Activated naive CD8-positive, alpha-beta T cell treated with anti-CD3 and anti-CD28 coated beads, Interleukin-2, amount 50 U/mL, for 16 hours (primary cell): Measurements from ENCODE around the gene CCDC141.
"Not testable (repeated sequence)": the region's sequence is repeated elsewhere in the genome, so short reads cannot be mapped to it uniquely, and the experiment has no call there.

ENCODE experiments used
- DNase-seq: peaks from one replicate; pipeline ENCODE4 v3.0.0-alpha.2; 2020; ENCODE audit warnings: low read depth, low spot score

CCDC141 gene

DNA sequence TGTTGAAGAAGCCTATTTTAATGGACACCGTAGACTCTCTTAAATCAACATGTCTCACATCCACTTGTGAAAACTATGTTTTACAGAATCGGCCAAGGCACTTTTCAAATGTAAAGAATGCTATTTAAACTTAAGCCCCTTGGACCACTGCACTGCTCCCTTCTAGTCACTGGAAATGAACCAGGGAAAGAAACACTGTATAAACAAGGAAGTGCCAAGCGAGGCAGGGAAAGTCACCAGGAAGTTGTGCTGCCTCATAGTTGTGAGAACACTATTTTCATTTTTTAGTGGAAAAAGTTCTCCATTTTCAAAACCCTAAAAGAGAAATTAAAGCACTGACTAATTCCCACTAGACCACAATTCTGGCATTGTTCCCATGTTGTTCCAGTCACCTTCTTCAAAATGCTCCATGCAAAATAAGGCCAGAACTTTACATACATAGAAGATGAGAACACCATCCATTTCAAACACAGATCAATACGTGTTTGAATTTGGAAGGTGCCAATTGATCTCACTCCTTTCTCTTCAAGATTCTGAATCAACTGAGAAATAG lies 13.5 kb downstream of the CCDC141 start:
- no peak for DNase-seq

DNA sequence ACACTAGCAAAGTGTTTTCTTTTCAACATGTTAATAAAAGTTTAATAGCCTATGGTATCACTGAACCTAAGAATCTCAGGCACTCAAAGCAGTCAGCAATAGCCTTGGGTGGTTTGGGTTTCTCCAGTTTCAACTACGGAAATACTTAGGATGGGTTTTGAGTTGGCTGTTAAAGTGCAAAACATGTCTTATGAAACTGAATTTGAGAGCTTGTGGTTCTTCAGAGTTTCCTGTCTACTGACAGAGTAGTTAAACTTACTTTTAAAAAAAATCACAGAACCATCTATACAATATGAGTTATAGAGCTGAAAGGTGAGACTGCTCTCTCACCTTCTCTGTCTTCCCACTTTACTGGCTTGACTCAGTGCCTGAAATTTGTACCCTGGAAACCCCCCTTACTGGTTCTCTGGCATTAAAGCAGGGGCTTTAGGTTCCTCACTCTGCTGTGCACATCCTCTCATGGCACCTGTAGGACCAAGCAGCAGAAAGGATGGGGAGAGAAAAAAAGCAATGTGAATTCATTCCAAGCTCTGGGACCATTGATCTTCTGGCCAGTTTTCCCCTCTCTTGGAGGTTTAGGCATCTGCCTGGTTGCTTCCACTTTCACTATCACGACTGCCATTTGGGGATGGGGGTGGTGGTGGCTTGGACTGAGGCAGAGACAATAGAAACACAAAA lies 18.1 kb downstream of the CCDC141 start:
- DNase-seq, result no peak

DNA sequence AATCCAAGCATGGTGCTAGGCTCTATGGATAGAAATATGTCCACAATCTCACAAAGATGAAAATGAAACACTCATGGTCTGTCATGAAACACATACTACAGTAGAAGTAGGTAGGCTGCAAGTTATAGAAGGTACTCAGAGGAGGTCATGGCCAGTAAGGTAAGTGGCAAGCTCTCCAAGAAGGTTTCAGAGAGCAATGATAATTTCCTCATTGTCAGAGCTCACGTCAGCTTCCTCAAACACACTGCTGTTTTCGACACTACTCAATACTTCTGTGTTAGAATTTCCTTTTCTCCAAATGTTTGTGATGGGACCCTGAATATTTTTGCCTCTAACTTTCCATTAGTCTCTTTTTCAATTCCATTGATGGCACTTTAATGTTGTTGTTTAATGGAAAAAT lies 25.5 kb downstream of the CCDC141 start:
- no peak for DNase-seq

DNA sequence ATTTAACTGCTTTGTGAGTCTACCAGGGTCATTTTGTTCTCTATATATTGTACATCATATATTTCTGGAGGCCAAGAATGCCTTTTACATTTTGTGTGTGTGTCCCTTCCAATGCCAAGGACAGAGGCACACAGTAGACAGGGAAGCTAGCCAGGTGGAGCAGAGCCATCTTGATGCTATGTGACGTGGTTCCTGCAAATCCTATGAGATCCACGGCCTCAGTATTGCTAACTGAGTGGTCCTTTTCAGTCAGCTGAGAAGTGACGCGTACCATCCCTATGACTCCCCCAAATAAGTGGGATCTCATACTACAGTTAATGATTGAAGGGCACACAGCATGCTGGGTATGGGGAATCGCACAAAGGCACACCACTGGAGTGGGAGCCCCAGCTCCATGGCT lies 27.3 kb downstream of the CCDC141 start:
- no peak for DNase-seq

DNA sequence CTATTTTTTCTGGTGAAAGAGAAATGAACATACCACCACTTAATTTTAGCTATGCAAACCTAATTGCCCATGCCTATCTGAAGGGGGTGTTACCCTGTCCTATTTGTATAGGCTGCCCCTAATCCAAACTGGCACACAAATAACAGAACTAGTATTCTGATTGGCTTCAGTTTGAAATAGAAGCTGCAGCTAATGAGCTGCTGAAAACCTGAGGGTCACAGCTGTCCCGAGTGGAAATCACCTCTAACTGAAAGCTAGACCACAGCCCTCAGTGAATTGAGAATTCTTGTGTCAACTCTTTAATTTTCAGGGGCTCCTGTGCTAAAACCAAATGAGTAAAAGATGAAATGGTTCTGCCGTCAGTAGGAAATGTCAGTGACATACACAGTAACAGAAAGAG lies 28.7 kb downstream of the CCDC141 start:
- no peak for DNase-seq

DNA sequence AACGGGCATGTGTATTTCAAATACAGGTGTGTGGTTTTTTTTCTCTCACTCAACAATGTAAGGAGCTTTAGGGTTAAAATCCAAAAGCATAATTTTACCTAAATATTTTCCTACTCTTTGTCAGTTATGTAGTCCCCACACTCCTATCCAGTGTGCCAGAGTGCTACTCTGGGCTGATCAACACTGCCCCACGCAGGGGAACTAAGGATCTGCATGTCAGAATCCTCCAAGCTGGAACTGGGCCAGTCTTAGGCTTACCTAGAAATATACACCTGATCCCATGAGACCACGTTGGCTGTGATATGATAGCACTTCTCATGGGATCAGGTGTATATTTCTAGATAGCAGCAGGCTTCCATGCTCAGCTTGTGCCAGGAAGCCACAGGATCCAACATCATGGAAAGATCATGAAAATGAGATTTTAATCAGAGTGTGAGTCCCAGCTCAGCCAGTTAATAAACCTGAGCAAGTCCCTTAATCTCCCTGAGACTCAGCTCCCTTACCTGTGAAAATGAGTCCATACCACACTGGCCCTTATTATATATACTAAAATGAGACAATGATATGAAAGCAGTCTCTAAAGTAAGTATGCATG lies 29.7 kb downstream of the CCDC141 start:
- DNase-seq, result no peak

DNA sequence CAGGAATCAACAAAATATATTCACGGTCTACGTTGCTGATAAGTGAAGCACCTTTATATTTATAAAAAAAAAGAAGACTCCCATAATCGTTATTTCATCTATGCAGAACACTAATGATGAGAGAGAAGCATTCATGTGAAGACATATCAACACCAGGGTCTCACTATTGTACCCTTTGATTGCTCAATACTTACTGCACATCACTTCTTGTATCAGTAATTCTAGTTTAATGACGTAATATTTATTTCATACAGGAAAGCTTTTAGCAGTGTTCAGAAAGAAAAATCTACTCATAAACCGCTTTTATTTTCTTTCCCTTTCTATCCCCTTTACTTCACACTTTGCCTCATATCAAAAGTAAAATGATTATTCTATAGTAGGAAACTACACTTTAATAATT lies 30.7 kb downstream of the CCDC141 start:
- no peak for DNase-seq

DNA sequence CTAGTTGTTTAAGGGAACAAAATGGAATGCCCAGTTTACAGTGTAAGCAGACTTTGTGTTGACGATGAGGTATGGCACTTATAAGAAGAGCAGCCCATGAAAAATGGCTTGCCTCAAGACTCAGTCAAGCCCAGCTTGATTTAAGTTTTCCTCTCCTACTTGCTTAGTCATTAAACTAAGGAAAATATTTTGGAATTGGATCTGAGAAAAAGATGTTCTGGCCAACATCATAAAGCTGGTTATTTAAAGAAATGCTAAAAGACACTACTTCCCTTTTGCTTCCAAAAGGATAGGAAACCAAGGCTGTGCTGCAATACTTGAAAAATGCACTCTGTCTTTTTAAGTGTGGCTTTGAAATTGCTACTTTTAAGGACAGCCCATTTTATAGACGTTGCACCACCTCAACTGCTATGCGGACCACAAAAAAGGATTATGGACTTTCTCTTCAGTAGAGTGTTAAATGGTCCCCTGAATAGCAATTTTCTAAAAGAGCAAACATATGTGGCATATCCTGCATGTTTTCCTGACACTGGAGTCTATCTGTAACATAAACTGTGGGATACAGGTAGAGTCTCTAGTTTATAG lies 32.1 kb downstream of the CCDC141 start:
- DNase-seq, result no peak

DNA sequence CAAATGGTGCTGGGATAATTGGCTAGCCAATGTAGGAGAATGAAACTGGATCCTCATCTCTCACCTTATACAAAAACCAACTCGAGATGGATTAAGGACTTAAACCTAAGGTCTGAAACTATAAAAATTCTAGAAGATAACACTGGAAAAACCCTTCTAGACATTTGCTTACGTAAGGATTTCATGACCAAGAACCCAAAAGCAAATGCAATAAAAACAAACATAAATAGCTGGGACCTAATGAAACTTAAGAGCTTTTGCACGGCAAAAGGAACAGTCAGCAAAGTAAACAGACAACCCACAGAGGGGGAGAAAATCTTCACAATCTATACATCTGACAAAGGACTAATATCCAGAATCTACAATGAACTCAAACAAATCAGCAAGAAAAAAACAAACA lies 35.7 kb downstream of the CCDC141 start:
- not testable (repeated sequence) for DNase-seq

DNA sequence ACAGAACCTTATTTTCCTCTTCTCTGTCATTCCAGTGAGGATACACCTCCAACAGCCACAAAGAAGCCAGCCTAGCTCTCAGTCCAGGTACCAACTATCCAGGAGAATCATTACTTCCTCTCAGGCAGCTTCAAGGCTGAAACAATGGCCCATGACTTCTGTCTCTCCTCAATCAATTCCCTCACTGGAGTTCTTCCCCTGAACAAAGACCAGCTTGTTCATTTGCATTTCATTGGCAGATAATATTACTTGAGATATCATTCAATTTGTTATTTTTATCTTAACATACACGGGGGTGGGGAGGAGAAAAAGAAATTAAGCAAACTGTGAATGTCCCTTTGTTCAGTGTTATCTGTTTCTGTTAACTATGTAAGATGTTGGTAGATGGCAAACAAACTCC lies 44.0 kb downstream of the CCDC141 start:
- no peak for DNase-seq

DNA sequence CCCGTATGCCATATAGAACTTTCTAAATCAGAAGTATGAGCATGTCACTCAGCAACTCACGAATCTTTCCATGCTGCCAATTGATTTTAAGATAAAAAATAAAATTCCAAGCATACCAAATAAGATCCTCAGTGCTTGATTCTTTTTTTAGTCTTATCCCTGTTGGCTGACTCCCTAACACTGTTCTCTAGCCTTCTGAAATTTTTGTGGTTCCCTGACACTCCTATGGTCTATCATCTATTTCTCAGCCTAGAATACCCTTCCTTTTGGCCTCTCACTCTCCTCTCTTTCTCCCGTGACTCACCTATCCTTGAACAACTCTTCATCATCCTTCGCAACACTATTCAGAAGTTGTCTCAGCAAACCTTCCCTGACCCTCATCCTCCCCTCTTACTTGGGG lies 50.5 kb downstream of the CCDC141 start:
- no peak for DNase-seq

DNA sequence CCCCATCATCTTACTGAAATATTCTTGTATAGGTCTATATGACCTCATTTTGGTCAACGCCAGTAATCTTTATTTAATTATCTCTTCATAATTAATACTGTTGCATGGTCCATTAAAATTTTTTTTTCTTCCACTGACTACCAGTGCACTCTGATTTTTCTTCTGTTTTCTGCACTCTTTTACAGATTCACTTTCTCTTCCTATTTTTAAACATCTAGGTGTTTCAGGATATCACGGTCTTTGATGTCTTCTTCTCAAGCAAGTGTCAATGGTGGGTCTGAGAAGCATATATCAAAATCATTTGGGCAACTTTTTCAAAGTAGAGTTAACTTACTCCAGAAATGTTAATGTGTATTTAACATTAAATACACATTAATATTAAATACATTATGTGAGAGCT lies 51.4 kb downstream of the CCDC141 start:
- no peak for DNase-seq

DNA sequence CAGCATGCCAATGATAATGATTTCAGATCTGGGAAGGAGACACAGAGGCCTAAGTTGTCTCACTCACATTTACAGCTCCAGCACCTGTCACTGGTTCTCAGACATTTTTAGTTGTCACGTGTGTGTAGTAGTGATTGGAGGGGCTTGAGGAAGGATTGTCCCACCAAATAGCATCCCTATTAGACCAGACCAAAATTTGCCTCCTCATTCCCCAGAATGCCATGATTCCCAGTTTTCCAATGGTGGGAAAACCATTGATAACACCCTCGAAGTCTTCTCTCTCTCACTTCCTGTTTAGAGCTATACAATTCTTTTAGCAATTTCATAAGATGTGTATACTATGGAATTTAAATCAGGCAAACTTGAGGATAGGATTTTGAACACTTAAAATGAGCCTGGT lies 52.5 kb downstream of the CCDC141 start:
- DNase-seq, result no peak

DNA sequence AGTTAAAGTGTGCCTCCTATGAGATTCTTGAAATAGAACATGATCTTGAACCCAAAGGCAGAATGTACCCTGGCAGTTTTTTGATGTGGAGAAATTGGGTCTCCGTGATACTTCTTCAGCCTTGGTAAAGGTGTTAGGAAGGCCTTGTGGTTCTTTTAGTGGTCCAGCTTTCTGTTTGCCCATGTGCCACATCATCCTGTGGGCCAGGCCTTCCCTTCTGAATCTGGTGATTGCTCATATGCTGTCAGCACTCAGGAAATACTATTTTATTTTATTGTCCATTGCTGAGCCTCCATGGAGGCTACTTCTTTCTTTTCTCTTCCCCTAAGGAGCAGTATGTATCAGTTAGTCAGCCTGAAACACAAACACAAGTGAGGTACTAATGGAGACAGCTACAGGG lies 52.9 kb downstream of the CCDC141 start:
- DNase-seq, result no peak

DNA sequence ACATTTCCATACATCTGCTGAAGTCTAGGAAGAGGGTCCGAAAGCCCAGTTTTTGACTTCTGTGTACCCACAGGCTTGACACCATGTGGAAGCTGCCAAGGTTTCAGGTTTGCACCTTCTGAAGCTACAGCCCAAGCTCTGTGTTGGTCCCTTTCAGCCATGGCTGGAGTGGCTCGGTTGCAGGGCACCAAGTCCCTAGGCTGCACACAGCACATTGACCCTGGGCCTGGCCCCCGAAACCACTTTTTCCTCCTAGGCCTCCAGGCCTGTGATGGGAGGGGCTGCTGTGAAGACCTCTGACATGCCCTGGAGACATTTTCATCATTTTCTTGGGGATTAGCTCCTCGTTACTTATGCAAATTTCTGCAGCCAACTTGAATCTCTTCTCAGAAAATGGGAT lies 55.7 kb downstream of the CCDC141 start:
- no peak for DNase-seq

DNA sequence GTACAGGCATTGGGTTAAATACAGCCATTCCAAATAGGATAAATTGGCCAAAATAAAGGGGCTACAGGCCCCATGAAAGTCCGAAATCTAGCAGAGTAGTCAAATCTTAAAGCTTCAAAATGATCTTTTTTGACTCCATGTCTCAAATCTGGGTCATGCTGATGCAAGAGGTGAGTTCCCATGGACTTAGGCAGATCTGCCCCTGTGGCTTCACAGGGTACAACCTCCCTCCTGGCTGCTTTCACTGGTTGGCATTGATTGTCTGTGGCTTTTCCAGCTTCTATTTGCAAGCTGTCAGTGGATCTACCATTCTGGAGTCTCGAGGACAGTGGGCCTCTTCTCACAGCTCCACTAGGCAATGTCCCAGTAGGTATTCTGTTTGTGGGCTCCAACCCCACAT lies 56.1 kb downstream of the CCDC141 start:
- DNase-seq, result no peak

DNA sequence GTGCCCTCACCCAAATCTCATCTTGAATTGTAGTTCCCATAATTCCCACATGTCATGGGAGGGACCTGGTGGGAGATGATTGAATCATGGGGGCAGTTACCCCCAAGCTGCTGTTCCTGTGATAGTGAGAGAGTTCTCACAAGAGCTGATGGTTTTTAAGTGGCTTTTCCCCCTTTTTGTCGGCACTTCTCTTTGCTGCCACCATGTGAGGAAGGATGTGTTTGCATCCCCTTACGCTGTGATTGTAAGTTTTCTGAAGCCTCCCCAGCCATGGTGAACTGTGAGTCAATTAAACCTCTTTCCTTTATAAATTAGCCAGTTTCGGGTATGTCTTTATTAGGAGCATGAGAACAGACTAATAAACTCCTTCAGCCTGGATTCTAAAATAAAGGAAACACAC lies 57.2 kb downstream of the CCDC141 start:
- DNase-seq, result not testable (repeated sequence)

DNA sequence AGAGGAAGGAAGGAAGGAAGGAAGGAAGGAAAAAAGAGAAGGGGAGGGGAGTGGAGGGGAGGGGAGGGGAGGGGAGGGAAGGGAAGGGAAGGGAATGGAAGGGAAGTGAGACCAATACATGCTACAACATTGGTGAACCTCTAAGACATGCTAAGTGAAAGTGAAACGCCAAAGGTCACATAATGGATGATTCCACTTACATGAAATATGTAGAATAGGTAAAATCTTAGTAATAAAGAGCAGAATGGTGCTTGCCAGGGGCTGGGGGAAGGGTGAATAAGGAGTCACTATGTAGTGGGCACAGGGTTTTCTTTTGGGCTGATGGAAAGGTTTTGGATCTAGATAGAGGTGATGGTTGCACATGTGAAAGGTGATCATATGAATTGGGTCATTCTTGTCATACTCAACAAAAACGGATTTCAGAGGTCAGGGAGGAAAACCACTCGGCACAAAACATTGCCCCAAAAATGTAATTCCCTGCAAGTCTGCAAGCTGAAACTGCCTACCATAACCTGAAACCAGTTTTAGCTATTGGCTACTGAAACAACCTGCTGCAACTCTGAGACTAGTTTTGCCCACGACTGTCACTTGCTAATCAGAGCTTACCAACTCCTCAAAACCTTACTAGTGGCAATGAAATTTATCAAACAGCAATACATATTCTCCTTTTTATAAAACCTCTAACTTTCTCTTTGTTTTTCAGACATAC lies 59.2 kb downstream of the CCDC141 start:
- DNase-seq, result no peak

DNA sequence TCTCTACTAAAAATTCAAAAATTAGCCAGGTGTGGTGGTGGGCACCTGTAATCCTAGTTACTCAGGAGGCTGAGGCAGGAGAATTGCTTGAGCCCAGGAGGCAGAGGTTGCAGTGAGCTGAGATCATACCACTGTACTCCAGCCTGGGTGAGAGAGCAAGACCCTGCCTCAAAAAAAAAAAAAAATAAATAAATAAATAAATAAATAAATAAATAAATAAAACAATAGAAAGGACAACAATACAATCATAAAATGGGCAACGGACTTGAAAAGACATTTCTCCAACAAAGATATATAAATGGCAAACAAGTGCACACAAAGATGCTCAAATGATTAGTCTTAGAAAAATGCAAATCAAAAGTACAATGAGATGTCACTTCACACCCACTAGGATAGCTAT lies 60.5 kb downstream of the CCDC141 start:
- DNase-seq, result not testable (repeated sequence)

DNA sequence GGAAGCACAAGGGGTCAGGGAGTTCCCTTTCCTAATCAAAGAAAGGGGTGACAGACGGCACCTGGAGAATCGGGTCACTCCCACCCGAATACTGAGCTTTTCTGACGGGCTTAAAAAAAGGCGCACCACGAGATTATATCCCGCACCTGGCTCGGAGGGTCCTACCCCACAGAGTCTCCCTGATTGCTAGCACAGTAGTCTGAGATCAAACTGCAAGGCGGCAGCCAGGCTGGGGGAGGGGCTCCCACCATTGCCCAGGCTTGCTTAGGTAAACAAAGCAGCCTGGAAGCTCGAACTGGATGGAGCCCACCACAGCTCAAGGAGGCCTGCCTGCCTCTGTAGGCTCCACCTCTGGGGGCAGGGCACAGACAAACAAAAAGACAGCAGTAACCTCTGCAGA lies 67.3 kb downstream of the CCDC141 start:
- not testable (repeated sequence) for DNase-seq

DNA sequence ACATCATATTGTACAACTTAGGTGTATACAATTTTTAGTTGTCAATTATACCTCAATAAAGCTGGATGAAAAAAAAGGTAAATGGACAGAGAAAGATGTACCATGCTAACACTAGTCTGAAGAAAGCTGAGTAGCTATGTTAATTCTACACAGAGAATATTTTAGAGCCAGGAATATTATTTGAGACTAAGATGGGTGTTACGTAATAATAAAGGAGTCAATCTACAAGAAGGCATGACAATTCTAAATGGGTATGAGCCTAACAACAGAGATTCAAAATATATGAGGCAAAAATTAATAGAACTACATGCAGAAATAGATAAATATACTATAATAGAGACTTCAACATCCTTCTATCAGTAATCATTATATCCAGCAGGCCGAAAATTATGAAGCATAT lies 69.1 kb downstream of the CCDC141 start:
- DNase-seq, result no peak

DNA sequence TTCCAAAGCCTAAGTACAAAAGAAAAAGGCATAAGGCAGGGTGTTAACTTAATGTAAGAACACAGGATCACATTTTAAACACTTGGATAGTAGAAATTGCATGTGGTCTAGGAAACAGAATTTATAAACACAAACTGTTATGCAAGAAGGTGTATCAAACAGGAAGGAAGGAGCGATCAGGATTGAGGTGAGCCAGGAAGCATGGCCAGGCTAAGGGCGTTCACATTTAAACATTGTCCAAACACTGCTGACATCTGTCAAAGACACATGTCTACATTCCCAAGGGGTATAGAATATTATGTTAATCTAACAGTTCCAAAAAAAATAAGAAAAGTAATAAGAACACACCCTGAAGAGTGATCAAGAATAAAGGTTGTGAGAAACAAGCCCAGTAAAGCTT lies 71.3 kb downstream of the CCDC141 start:
- DNase-seq, result no peak

DNA sequence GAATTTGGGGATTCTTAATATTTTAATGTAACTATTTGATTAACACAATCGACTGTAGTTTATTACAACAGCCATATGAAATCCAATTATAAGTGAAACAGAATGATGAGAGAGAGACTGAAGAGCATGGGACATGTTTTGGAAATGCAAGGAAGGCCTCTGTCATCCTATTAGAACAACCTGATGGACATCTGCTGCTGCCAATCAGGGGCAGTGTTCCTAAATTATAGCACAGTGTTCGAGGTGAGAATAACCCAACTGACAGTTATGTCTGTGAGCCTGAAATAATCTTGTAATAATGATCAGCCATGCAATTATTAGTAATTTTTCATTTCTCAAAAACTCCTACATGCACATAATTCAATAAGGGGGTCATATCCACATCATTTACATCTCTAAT lies 73.6 kb downstream of the CCDC141 start:
- no peak for DNase-seq
